Measurements from ENCODE around the gene MTG1. TPM values are rescaled to one million over a fixed set of nuclear protein-coding genes. Genes with fewer than 3 reads are reported as not detected.
"Not testable (repeated sequence)": the region's sequence is repeated elsewhere in the genome, so short reads cannot be mapped to it uniquely, and the experiment has no call there.

Gene MTG1
- total and polyA plus RNA-seq, 10 of the 15 experiments (the other 5 are each of a cell fraction or from before 2014, with no cell fraction given) = 6.2 to 104 (median 62.5) TPM

GRCh38 chr10:133376183-133376582 lies 17.8 kb upstream of the MTG1 start:
- in situ Hi-C loops (cut with MboI); H3K9ac ChIP-seq (ENCODE audit: control insufficient read depth, insufficient read depth, low read length); RAD21 ChIA-PET (ENCODE audit: unreplicated experiment); H3K4me3 ChIP-seq; H3K27ac ChIP-seq (ENCODE audit: control insufficient read depth, insufficient read depth); H3K36me3 ChIP-seq (ENCODE audit: control insufficient read depth in 2 of 2, insufficient read depth in 2 of 2, low read length in 1 of 2); H3K27me3 ChIP-seq (replicated peaks in 1 of 2; ENCODE audit: control insufficient read depth in 2 of 2, insufficient read depth in 2 of 2, low read length in 1 of 2); intact Hi-C loops (cut with micrococcal nuclease; ENCODE audit: unreplicated experiment); H4K20me1 ChIP-seq (ENCODE audit: control insufficient read depth, insufficient read depth); DNase-seq (ENCODE audit: low read depth, low spot score); ATAC-seq; FAIRE-seq; H2AFZ ChIP-seq (ENCODE audit: control insufficient read depth, low read depth, low read length); H3K9me3 ChIP-seq (replicated peaks; ENCODE audit: control insufficient read depth, insufficient read depth, low read length); H3K4me2 ChIP-seq (ENCODE audit: control insufficient read depth, insufficient read depth); BruUV-seq (replicated peaks); H3K79me2 ChIP-seq (ENCODE audit: control insufficient read depth, insufficient read depth, low read length): not testable (repeated sequence)
- WGBS (ENCODE audit: insufficient coverage, insufficient replicate concordance, low lambda C conversion rate, missing lambda C conversion rate) = 80% methylated on average over 5 of the region's 5 CpGs
- POLR2A ChIA-PET = interaction anchor here (3.1 kb wide), 1 partner anchor 13 kb away, joined by 31 read pairs; no protein-coding TSS in a partner anchor
- SMC1A ChIA-PET (ENCODE audit: uncharacterized antibody, unreplicated experiment) = interaction anchor here (2.3 kb wide), 1 partner anchor 14 kb away, joined by 11 read pairs; no protein-coding TSS in a partner anchor
- peaks cover 15% of the 10 kb centered on the region for H3K4me1 ChIP-seq (ENCODE audit: control insufficient read depth, insufficient read depth, low read length)
- CTCF ChIA-PET = interaction anchor here (1.7 kb wide), 1 partner anchor 46 kb away, joined by 7 read pairs; no protein-coding TSS in a partner anchor

DNA sequence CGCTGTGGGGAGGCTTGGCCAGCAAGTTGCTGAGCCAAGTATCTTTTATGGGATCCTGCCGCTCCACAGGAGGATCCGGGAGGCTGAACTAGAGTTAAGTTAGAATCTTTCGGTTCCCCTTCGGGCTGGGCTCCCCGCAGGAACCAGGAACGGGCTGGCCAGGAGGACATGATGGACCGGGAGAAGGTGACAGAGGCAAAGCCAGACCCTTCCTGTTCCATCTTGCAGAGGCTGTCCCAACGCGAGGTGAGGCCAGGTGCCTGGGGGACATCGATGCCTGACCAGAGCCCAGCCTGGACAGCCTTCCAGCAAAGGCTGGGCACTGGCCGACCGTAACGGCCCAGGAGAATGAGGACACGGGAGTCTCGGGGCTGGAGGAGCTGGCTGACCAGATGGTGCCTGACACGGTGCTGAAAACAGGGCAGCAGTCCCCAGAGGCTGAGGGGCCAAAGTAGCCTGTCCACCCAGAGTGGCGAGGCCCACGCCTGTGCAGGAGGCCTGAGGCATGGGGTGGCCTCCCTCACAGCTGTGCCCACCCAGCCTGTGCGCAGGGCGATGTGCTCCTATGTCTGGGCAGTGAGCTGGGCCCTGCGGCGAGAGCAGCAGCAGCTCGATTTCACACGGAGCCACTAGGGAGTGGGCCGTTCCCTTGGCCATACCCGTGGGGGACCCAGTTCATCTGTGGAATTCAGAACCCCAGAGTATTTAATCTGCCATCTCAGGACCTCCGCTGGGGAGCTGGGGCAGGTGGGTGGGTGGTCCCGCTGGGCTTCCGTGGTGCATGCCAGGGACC lies 16.7 kb upstream of the MTG1 start:
- in situ Hi-C loops (cut with MboI) = no loop called here
- Histone ChIP-seq H2AFZ (ENCODE audit: control insufficient read depth, low read depth, low read length) (no peak overlapping the region), H3K79me2 (ENCODE audit: control insufficient read depth, insufficient read depth, low read length) (peaks cover 5% of the 10 kb centered on the region), H3K9me3 (replicated peaks; ENCODE audit: control insufficient read depth, insufficient read depth, low read length) (no peaks in the 10 kb centered on the region), H3K27ac (ENCODE audit: control insufficient read depth, insufficient read depth) (no peak overlapping the region), H3K9ac (ENCODE audit: control insufficient read depth, insufficient read depth, low read length) (no peak overlapping the region), H3K4me2 (ENCODE audit: control insufficient read depth, insufficient read depth) (peak overlapping the region; percentile 98), H3K27me3 (replicated peaks in 1 of 2; ENCODE audit: control insufficient read depth in 2 of 2, insufficient read depth in 2 of 2, low read length in 1 of 2) (no peaks in the 10 kb centered on the region), H3K4me1 (ENCODE audit: control insufficient read depth, insufficient read depth, low read length) (peaks cover 13% of the 10 kb centered on the region), H3K36me3 (ENCODE audit: control insufficient read depth in 2 of 2, insufficient read depth in 2 of 2, low read length in 1 of 2) (no peaks in the 10 kb centered on the region), H4K20me1 (ENCODE audit: control insufficient read depth, insufficient read depth) (no peaks in the 10 kb centered on the region), H3K4me3 (no peak overlapping the region)
- intact Hi-C loops (cut with micrococcal nuclease; ENCODE audit: unreplicated experiment) = no loop called here
- ChIA-PET SMC1A (ENCODE audit: uncharacterized antibody, unreplicated experiment) (interaction anchor here (2.3 kb wide), 1 partner anchor 13 kb away, joined by 11 read pairs; no protein-coding TSS in a partner anchor), POLR2A (interaction anchor here (0.7 to 3.1 kb wide), 5 partner anchors 12 to 99 kb away, joined by 3 to 31 read pairs (median 4); partner anchors contain the start of gene FUOM), CTCF (interaction anchor here (1.1 to 1.7 kb wide), 3 partner anchors 12 to 47 kb away, joined by 3 to 7 read pairs (median 4); no protein-coding TSS in a partner anchor), RAD21 (ENCODE audit: unreplicated experiment) (interaction anchor here (1.1 to 3.8 kb wide), 2 partner anchors 13 to 16 kb away, joined by 6 to 13 read pairs; no protein-coding TSS in a partner anchor)
- BruUV-seq (replicated peaks) = no TSS peak
- FAIRE-seq (no peak), ATAC-seq (no peak), DNase-seq (ENCODE audit: low read depth, low spot score) (no peak)
- WGBS (ENCODE audit: insufficient coverage, insufficient replicate concordance, low lambda C conversion rate, missing lambda C conversion rate) = 89% methylated on average over 30 of the region's 30 CpGs
- TF ChIP-seq MTA2 (IDR thresholded peaks at IDR 0.05; ENCODE audit: low read depth) (no peak), HDAC2 (IDR thresholded peaks at IDR 0.05) (no peak), CHD4 (IDR thresholded peaks at IDR 0.05) (no peak), IKZF1 (conservative IDR thresholded peaks at IDR 0.05) (no peak), IRF4 (IDR thresholded peaks at IDR 0.05; ENCODE audit: low read depth, low read length) (no peak), BACH1 (IDR thresholded peaks at IDR 0.05; ENCODE audit: borderline replicate concordance) (no peak), ZSCAN29 (IDR thresholded peaks at IDR 0.05) (no peak), ZBTB4 (CRISPR knock-in tag; IDR thresholded peaks at IDR 0.05) (no peak)
- TF ChIP-seq, protein P1, sequence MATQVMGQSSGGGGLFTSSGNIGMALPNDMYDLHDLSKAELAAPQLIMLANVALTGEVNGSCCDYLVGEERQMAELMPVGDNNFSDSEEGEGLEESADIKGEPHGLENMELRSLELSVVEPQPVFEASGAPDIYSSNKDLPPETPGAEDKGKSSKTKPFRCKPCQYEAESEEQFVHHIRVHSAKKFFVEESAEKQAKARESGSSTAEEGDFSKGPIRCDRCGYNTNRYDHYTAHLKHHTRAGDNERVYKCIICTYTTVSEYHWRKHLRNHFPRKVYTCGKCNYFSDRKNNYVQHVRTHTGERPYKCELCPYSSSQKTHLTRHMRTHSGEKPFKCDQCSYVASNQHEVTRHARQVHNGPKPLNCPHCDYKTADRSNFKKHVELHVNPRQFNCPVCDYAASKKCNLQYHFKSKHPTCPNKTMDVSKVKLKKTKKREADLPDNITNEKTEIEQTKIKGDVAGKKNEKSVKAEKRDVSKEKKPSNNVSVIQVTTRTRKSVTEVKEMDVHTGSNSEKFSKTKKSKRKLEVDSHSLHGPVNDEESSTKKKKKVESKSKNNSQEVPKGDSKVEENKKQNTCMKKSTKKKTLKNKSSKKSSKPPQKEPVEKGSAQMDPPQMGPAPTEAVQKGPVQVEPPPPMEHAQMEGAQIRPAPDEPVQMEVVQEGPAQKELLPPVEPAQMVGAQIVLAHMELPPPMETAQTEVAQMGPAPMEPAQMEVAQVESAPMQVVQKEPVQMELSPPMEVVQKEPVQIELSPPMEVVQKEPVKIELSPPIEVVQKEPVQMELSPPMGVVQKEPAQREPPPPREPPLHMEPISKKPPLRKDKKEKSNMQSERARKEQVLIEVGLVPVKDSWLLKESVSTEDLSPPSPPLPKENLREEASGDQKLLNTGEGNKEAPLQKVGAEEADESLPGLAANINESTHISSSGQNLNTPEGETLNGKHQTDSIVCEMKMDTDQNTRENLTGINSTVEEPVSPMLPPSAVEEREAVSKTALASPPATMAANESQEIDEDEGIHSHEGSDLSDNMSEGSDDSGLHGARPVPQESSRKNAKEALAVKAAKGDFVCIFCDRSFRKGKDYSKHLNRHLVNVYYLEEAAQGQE (IDR thresholded peaks at IDR 0.05; ENCODE audit: low read depth, low read length) = no peak
